ENCODE data around the gene FKBP1C.
"Not testable (repeated sequence)": the region's sequence is repeated elsewhere in the genome, so short reads cannot be mapped to it uniquely, and the experiment has no call there.

The FKBP1C gene

DNA sequence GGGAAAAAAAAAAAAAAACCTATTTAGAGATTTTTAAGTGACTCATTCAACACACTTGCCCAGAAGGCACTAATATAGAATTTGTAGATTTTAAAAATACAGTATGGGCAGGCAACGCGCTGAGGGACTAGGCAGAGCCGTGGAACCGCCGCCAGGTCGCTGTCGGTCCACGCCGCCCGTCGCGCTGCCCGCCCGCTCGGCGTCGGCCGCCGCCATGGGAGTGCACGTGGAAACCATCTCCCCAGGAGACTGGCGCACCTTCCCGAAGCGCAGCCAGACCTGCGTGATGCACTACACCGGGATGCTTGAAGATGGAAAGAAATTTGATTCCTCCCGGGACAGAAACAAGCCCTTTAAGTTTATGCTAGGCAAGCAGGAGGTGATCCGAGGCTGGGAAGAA lies at the start of gene FKBP1C:
Gene FKBP1C (plus strand): TSS at position 127 of the 400 bp plus-strand sequence.
- not testable (repeated sequence) for DNase-seq

DNA sequence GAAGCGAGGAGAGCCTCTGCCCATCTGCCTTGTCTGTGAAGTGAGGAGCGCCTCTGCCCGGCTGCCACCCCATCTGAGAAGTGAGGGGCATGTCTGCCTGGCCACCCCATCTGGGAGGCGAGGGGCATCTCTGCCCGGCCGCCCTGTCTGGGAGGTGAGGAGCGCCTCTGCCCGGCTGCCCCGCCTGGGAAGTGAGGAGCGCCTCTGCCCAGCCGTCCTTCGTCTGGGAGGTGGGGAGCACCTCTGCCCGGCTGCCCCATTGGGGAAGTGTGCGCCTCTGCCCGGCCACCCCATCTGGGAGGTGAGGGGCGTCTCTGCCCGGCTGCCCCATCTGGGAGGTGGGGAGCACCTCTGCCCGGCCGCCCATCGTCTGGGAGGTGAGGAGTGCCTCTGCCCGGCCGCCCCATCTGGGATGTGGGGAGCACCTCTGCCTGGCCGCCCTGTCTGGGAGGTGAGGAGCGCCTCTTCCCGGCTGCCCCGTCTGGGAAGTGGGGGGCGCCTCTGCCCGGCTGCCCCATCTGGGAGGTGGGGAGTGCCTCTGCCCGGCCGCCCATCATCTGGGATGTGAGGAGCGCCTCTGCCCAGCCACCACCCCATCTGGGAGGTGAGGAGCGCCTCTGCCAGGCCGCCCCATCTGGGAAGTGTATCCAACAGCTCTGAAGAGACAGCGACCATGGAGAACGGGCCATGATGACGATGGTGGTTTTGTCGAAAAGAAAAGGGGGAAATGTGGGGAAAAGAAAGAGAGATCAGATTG lies 47.0 kb upstream of the FKBP1C start:
- not testable (repeated sequence) for DNase-seq

DNA sequence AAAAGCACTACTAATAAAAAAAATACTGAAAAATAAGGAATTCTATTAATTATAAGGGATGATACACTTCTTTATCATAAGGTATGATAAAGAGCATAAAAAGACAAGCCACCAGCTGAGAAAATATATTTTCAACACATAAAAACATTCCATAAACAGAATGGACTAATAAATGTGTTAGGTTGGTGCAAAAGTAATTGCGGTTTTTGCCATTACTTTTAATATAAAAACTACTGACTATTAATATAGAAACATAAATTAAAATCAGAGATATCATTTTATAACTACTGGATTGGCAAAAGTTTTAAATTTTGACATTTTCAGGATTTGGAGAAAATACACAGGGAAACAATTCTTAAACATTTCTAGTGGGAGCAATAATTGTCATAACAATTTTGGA lies 37.1 kb upstream of the FKBP1C start:
- no peak for DNase-seq

DNA sequence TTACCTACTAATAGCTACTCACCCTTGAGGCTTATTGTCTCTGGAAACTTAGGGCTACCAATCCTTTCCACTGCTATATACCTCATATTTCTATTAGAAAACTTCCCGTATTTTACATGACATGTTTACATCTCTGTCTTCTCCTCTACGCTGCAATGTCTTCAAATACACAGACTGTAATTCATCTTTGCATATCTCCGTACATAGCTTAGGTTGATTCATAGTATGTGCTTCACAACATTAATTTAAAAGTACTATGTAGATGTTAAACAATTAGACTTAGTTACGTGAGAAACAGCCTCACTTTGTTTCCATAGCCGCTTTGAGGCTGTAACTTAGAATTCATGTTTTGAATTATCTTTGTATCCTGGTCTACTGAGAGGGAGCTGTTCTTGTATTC lies 35.1 kb upstream of the FKBP1C start:
- DNase-seq, result no peak

DNA sequence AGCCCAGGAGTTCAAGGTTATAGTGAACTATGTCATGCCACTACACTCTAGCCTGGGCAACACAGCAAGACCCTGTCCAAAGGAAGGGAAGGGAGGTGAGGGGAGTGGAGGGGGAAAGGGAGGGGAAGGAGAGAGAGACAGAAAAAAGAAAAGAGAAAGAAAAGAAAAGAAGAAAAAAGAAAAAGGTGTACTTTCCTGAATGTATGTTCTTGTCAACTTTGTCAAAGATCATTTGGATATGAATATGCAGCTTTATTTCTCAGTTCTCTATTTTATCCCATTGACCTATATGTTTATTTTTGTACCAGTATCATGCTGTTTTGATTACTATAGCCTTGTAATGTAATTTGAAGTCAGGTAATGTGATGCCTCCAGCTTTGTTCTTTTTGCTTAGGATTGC lies 30.9 kb upstream of the FKBP1C start:
- DNase-seq, result no peak

DNA sequence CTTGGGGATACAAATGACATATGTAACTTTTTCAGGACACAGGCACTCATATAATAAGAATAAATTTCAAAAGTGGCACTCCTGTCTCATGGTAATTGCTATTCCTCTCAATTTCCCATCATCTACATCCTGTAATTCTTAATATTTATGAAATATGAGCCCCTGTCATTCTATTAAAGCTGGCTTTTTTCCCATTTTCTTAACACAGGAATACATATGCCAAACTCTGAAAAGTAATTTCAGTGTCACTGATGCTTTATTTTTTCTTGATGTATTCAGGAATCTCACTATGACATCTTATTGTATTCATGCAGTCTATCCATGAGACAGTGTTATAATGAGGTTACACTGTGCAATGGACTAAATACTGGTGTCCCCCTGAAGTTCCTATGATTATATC lies 24.3 kb upstream of the FKBP1C start:
- no peak for DNase-seq

DNA sequence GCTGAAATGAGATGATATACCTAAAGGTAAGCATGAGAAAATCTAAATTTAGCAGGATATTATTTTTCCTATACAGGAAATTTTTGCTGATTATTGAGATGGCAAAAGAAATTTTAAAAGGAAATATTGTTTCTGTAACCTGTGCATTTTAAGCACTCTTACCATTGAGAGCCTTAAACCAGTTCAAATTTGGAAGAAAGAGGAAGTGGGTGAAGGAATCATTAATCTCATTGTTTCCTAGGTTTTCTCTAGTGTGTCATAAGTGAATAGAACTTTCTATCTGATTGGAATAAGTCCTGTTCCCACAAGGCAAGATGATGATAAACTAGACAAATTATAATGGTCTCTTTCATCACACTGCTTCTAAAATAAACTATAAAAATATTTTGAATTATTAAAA lies 22.4 kb upstream of the FKBP1C start:
- DNase-seq, result no peak

DNA sequence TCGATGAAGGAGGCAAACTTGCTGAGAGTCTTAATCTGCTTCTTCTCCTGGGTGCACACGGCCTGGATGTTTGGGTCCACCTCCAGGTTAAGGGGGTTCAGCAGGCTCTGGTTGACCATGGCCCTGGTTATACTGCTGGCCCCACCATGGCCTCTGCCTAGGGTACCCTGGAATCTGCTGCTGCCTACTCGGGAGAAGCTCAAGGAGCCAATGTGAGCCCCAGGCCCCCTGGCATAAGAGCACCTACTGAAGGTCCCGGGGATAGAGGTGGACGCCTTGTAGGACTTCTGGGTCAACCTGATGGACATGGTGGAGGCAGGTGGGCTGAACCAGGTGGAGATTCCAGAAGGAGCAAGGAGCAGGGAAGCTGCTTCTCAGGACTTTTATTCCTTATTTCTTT lies 17.9 kb upstream of the FKBP1C start:
- no peak for DNase-seq

DNA sequence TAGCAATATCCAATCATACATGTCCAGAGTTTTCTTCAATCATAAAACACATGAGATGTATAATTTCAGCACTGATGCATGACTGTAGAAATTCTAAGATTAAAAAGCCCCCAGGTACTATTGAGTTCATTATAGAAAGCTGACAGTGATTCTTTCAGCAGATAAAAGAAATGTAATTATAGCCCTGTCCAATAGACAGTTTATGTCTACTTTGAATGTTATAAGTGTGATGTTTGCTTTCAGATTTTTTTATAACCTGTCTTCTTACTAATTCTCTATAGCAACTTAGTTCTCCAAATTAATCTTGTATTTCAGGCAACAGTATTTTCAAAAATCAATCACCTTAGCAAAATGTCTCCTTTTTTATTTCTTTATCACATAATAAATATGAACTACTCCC lies 13.5 kb upstream of the FKBP1C start:
- DNase-seq, result no peak

DNA sequence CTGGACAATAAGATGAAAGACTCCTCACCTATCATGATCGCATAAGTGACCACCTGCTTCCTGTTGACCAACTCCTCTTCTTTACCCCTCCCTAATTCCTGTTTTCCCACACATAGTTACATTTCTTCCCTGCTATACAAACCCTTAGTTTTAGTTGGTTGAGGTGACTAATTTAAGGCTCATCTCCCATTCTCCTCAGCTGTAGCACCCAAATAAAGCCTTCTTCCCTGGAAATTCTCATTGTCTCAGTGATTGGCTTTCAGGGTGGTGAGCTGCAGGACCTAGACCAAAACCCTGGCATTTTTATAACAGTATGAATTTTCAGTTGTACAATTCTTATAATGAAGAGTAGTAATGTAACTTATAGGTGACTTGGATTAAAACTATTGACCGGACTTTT lies 2.1 kb downstream of the FKBP1C start:
- no peak for DNase-seq

DNA sequence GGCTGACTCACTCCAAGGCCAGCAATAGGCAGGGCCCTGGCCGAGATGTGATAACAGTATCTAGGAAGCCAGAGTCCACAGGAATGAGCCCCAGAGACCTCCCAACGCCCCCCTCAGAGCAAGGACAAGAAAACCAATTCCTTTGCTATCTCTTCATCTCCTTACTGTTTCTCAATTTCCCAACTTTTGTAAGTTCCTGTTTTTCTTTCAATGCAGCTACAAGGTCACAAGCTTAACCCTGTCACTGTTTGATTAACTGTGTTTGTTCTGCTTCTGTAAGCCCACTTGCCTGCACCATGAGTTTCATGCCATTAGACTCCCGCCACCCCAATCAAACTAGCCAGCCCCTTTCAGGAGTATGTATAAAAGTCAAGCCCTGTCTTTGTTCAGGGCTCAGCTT lies 3.5 kb downstream of the FKBP1C start:
- DNase-seq, result no peak

DNA sequence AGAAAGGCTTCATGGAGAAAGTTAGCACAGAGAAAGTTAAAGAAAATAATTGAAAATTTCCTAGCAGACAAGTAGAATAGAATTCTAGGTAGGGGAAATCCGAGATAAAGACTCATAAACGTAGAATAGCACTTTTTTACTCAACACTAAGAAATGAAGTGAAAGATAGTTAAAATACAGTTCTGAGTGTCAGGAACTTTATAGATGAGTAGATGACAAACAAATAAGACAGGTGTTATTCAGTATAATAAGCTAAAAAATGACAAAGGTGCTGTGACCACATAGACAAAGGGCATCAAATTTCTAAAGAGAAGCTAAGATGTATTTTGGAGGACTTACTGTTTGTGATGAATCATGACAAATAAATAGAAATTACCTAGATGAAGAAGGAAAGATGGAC lies 12.9 kb downstream of the FKBP1C start:
- no peak for DNase-seq

DNA sequence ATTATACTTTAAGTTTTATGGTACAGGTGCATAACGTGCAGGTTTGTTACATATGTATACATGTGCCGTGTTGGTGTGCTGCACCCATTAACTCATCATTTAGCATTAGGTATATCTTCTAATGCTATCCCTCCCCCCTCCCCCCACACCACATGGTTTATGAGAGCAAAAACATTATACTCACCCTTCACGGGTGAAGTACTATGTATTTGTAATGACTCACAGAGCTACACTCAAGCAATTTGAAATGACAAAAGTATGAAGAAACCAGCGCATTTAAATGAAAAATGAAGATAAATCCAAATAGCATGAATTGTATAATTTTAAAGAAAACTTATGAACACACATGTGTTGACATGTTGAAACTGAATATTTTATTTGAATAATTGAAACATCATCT lies 14.7 kb downstream of the FKBP1C start:
- not testable (repeated sequence) for DNase-seq

DNA sequence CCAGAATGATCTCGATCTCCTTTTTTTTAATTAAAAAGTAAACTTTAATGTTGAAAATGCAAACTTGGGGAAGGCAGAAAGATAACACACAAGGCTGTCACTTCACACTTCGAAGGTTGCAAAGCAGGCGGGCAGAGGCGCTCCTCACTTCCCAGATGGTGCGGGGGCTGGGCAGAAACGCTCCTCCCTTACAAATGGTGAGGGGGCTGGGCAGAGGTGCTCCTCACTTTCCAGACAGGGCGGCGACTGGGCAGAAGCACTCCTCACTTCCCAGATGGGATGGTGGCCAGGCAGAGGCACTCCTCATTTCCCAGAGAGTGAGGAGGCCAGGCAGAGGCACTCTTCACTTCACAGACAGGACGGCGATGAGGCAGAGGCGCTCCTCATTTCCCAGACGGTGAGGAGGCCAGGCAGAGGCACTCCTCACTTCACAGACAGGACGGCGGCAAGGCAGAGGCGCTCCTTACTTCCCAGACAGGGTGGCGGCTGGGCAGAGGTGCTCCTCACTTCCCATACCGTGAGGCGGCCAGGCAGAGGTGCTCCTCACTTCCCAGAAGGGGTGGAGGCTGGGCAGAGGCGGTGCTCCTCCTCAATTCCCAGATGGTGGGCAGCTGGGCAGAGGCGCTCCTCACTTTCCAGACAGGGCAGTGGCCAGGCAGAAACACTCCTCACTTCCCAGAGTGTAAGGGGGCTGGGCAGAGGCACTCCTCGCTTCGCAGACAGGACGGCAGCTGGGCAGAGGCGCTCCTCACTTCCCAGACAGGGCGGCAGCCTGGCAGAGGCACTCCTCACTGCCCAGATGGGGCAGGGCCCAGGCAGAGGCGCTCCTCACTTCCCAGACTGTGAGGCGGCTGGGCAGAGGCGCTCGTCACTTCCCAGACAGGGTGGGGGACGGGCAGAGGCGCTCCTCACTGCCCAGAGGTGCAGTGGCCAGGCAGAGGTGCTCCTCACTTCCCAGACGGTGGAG lies 16.9 kb downstream of the FKBP1C start:
- DNase-seq, result not testable (repeated sequence)

DNA sequence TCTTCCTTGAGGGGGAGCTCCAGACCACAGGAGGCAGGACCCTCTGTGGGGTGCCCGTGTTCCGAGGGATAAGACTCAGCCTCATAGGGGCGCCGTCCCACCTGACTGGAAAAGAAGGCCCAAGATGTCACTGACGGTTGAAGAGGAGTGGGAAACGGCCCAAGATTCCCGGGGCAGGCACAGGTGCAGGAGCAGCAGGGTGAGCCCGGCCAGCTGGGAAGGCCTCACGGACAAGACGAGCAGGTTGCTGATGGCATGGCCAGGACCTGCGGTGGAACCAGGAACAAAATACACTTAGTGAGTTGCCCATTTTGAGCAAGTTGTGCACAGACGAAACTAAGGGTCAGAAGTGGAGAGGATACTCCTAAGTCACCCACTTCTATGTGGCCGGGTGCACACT lies 18.8 kb downstream of the FKBP1C start:
- DNase-seq, result not testable (repeated sequence)

DNA sequence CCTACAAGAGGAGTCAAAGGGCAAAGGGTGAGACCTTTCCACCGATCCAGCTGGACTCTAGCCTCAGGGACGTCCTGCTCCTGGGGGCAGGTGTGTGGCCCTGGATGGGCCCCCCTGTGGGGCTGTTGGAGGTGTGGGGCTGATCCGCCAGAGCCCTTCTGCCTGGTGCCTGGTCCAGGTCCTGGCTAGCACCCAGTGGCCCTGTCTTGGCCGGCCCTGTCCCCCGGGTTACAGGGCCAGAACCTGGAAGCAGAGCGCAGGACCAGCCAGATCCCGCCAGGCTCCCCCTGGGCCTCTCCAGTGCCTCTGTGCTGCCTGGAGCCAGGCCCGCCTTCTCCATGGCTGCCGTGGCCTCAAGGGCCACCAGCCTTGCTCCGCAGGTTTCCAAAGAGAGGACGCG lies 19.2 kb downstream of the FKBP1C start:
- DNase-seq, result not testable (repeated sequence)

DNA sequence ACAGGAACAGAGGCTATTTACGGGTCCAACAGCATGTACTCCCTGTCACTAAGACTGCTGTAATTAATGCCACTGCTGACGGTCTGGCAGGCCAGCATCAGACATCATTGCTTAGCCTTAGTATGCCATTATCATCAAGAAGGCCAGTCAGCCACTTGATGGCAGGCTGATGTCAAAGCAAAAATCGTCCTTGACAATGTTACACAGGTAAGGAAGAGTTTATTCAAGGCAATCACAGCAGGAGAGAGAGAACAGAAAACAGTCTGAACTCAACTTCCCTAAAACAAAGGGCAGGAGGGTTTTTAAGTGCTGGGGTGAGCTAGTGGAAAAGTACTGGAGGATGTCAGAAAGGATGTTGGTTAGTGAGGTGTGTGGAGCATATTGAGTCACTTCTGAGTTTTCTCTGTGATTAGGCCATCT lies 25.1 kb downstream of the FKBP1C start:
- no peak for DNase-seq

DNA sequence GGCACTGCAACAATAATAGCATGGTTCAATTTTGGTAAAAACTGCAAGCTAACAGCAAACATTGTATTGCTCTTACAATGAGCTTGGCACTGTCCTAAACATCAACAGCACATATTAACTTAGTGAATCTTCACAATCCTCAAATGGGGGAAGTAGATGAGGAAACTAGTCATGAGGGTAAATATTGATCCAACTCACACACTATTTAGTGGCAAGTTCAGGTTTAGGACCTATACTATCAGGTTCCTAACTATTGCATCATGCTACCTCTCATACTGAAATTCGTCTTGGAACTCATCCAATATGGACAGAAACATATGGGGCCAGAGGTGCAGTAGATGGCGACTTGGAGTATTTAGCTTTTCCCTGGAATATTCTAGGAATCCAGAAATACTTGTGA lies 34.2 kb downstream of the FKBP1C start:
- DNase-seq, result no peak

DNA sequence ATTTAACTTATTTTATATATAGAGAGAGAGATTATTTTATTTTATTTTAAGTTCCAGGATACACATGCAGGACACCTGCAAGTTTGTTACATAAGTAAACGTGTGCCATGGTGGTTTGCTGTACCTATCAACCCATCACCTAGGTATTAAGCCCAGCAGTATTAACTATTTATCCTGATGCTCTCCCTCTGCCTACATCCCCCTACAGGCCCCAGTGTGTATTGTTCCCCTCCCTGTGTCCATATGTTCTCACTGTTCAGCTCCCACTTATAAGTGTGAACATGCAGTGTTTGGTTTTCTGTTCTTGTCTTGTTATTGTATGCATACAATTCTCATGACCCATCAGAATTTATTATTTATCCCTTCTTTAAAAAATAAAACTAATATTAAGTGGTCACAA lies 34.6 kb downstream of the FKBP1C start:
- DNase-seq, result peak in 1 of 2 experiments; percentile 9

DNA sequence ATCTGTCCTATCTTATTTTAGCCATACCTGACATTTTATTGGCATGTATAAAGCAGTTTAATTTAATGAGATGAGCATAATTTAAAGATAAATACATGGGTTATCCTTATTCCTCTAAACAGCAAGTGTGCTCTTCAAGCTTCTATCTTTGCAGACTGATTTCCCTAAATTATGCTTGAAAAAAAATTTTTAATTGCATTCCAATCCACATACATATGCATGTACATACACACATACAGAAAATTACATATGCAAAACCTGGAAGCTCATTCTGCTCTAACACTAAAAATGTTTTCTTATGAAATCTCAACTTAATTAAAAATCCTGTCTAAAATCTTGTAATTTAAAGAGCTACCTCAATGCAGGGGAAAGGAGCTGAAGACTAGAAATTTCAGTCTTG lies 35.3 kb downstream of the FKBP1C start:
- no peak for DNase-seq

DNA sequence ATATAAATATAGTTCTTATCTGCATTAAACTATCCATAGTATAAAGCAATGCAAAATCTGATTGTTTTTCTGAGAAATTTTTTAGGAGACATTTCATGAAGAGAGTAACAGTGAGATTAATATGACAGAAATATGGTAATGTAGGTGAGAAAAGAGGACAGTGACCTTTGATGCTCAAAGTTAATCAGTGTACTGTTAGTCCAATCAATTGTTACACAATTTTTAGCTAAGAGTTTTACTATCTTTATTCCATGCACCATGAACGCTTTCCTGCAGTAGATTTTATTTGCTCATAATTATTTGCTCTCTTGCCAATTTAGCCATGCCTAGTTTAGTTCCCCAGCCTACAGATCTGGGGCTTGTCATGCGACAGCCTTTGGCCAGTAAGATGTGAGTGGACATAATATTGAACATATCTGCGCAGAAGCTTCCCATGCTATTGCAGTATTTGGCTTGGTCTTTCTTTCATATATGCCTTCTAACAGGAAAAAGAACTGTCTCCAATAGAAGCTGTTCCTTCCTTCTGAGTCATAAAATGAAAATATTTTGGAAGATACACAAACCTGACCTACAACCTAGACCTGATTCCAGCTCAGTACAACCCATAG lies 38.7 kb downstream of the FKBP1C start:
- no peak for DNase-seq

DNA sequence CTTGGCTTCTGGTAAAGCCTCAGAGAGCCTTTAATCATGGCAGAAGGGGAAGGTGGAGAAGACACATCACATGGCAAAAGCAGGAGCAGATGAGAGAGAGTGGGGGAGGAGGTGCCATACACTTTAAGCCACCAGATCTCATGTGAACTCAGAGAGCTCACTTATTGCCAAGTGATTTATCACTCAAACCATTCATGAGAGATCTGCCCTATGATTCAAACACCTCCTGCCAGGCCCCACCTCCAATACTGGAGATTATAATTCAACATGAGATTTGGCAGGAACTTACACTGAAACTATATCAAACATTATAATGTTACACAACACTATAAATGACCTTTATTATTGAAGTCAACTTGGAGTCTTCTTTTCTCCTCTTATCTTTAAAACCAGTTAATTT lies 47.9 kb downstream of the FKBP1C start:
- DNase-seq, result no peak

DNA sequence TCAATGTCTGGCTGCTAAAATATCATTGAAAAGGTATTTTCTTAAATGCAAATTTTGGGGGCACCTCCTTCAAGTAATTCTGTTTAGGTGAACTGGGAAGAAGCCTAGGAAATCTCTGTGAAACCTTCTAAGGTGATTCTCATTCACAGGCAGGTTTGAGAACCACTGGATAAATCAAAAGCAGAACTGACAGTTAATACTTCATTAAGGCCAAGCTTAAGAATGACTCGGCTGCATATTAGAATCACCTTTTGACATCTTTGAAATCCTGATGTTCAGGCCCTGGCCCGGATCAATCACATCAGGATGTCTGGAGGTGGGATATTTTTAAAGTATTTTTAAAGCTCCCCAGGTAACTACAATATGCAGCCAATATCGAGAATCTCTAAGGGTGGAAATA lies 50.6 kb downstream of the FKBP1C start:
- no peak for DNase-seq
